LNCaP clone FGC (cell line): ENCODE results near the gene PGA3.
"Not testable (repeated sequence)": the region's sequence is repeated elsewhere in the genome, so short reads cannot be mapped to it uniquely, and the experiment has no call there.

Experiments
- DNase-seq: peaks from one replicate; pipeline ENCODE4 v3.0.0-alpha.2; 2011; ENCODE audit warnings: low read depth
- H3K4me3 ChIP-seq: 2 replicates; pipeline ENCODE4 v1.5.1; 2011; ENCODE audit warnings: mild to moderate bottlenecking, low read depth, low read length, control low read depth
- TF ChIP-seq, protein P1 (sequence below): IDR thresholded peaks from 2 replicates; pipeline ENCODE4 v1.5.1; 2012; ENCODE audit warnings: mild to moderate bottlenecking; ENCODE audit not compliant: control insufficient read depth, insufficient read depth; ENCODE audit errors: extremely low read depth

Gene PGA3

DNA sequence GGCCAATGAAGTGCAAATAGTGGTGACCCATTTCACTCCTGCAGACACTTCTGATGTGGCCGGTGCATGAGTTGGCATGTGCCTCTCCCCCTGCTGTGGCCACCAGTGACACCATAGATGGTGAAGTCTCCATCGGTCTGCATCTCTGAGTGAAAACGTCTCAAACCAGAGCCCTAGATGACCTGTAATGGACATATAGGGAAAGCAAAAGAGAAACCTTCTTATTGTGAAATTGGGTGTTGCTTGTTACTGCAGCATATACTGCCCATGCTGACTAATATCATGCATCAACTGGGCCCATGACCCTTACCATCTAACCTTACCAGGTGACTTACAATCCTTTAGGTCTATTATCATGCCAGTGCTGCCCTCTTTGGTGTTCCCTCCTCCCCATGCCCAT lies 30.4 kb upstream of the PGA3 start:
- no peak for DNase-seq
- H3K4me3 ChIP-seq: no peak overlapping the region
- TF ChIP-seq, protein P1, sequence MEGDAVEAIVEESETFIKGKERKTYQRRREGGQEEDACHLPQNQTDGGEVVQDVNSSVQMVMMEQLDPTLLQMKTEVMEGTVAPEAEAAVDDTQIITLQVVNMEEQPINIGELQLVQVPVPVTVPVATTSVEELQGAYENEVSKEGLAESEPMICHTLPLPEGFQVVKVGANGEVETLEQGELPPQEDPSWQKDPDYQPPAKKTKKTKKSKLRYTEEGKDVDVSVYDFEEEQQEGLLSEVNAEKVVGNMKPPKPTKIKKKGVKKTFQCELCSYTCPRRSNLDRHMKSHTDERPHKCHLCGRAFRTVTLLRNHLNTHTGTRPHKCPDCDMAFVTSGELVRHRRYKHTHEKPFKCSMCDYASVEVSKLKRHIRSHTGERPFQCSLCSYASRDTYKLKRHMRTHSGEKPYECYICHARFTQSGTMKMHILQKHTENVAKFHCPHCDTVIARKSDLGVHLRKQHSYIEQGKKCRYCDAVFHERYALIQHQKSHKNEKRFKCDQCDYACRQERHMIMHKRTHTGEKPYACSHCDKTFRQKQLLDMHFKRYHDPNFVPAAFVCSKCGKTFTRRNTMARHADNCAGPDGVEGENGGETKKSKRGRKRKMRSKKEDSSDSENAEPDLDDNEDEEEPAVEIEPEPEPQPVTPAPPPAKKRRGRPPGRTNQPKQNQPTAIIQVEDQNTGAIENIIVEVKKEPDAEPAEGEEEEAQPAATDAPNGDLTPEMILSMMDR: no peak

DNA sequence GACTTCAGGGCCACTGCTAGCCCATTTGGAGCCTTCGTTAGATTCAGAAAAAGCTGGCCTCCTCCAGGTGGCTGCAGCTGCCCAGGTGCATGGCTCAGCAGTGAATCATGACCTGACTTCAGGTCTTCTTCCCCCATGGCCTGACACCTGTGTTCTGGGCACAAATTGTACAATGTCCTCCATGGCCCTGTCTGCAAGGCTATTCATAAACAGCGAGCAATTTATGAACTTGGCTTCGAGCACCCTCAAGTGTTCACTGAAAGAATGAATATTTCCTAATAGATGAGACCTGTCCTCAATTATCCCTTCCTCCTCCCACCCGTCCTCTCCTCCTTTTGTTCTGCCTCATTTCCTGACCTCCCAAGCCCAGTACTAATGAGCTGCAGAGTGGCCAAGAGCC lies 29.9 kb upstream of the PGA3 start:
- DNase-seq: peak; percentile 41

DNA sequence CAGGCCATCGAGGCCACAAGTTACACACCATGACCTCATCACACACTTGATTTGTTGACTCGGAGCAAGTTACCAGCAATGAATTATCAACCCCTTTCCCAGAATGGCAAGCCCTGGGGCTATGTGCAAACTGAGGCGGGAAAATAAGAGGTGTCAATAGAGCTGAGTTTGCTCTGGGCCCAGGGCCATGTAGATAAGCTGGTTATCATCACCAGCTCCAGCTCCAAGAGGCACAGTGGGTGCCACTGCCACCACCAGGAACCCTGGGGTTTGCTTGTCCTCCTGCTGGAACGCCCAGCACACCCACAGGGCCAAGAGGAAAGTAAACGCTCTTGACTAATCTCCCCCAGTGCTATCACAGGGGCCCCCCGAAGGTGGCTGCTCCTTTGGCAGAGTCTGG lies 29.0 kb upstream of the PGA3 start:
- no peak for DNase-seq
- H3K4me3 ChIP-seq: no peak overlapping the region
- TF ChIP-seq, protein P1: no peak

More for the DNA sequence above, 29.9 kb upstream of the PGA3 start:
- TF ChIP-seq, protein P1: peak; percentile 72
- H3K4me3 ChIP-seq: no peak overlapping the region

DNA sequence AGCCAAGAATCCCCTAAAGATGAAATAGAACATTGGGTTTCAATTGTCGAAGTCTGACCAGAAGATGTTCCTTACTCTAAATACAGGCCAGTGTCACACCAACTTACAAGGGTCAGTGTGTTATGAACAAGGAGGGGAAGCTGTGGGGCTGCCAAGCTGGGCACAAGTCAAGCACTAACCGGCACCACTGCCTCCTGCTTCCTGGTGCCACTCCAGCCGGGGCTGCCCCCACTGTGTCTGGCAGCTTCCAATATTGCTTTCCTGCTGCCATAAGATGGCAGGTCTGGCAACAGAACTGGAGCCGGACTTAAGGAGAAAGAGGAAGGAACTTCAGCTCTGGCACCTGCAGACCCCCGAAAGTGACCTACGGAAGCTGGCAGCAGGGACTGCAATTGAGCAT lies 28.4 kb upstream of the PGA3 start:
- no peak for DNase-seq
- H3K4me3 ChIP-seq: no peak overlapping the region
- TF ChIP-seq, protein P1: no peak

DNA sequence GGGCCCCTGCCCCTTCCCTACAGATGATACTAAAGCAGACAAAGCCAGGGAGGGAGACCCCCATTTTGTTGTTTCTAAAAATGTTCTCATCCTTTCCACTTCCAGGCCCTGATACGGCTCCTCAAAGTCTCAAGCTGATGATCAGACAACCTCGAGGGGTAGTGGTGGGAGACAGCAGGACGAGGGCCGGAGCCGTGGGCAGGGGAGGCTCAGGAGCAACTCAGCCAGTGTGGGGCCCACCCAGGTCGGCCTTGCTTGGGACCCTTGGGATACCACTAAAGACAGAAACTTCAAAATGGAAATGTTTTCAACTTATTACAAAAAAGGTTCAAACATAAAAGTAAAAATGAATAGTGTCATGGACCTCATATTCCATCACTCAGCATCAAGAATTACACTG lies 26.9 kb upstream of the PGA3 start:
- TF ChIP-seq, protein P1: no peak
- no peak overlapping the region for H3K4me3 ChIP-seq

DNA sequence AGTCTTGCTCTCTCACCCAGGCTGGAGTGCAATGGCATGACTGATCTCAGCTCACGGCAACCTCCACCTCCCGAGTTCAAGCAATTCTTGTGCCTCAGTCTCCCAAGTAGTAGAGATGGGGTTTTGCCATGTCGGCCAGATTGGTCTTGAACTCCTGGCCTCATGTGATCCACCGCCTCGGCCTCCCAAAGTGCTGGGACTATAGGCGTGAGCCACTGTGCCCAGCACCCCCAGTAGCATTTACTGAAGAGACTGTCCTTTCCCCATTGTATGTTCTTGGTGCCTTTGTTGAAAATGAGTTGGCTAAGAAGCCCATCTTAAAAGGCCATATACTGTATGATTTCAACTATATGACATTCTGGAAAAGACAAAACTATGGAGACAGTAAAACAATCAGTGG lies 23.1 kb upstream of the PGA3 start:
- H3K4me3 ChIP-seq, DNase-seq: not testable (repeated sequence)

More for the DNA sequence above, 26.9 kb upstream of the PGA3 start:
- no peak for DNase-seq

DNA sequence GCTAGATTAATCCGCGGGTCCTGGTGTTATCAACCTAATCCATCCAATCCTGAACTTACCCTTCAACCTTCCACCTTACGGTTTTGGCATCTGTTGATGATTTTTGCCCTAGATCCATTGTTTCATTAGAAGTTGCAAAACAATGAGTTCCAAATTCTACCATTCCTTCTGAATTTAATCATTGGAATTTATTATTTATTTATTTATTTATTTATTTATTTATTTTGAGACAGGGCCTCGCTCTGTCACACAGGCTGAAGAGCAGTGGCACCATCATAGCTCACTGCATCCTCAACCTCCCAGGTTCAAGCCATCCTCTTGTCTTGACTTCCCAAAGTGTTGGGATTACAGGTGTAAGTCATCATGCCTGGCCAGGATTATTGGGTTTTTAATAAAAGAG lies 21.8 kb upstream of the PGA3 start:
- TF ChIP-seq, protein P1: no peak
- H3K4me3 ChIP-seq: no peak overlapping the region
- no peak for DNase-seq
